A549 (cell line): ENCODE data around the gene ADM2.

ENCODE experiments used
- E2F6 ChIP-seq: IDR thresholded peaks from 2 replicates; pipeline ENCODE4 v1.6.1; 2012; ENCODE audit warnings: low read depth, borderline replicate concordance
- EP300 ChIP-seq, 2 experiments: fragments of >200 bp; sonication (Bioruptor Twin); formaldehyde crosslinking; IDR thresholded peaks; 2 replicates in 1 of 2; 3 replicates in 1 of 2; pipeline ENCODE4 v1.6.1; 2016 to 2017
- FOSL2 ChIP-seq, 2 experiments: fragments of 450-650 bp in 1 of 2; fragments of >200 bp in 1 of 2; sonication (Bioruptor Twin) in 1 of 2; formaldehyde crosslinking; IDR thresholded peaks; 2 replicates each; pipeline versions ENCODE4 v1.5.0 to v1.6.1; 2016 to 2020; ENCODE audit warnings: mild to moderate bottlenecking in 1 of 2, moderate library complexity in 1 of 2
- MAZ ChIP-seq: fragments of 150-350 bp; IDR thresholded peaks from 2 replicates; pipeline ENCODE4 v1.6.1; 2014; ENCODE audit warnings: antibody characterized with exemption, low read depth, low read length, borderline replicate concordance
- PHF8 ChIP-seq: fragments of 200-600 bp; sonication (generic); IDR thresholded peaks from 2 replicates; pipeline ENCODE4 v1.6.1; 2016; ENCODE audit warnings: low read depth, mild to moderate bottlenecking, antibody characterized with exemption, moderate library complexity, borderline replicate concordance
- POLR2A ChIP-seq: IDR thresholded peaks from 2 replicates; pipeline ENCODE4 v1.6.1; 2012; ENCODE audit warnings: mild to moderate bottlenecking, low read length
- RAD21 ChIP-seq, 2 experiments: fragments of >200 bp in 1 of 2; sonication (Bioruptor Twin) in 1 of 2; formaldehyde crosslinking in 1 of 2; IDR thresholded peaks in 1 of 2; conservative IDR thresholded peaks in 1 of 2; 2 replicates in 1 of 2; 3 replicates in 1 of 2; pipeline ENCODE4 v1.6.1; 2012 to 2018; ENCODE audit warnings: inconsistent platforms in 1 of 2
- TF ChIP-seq, protein P1 (sequence below): fragments of 450-650 bp; IDR thresholded peaks from 2 replicates; pipeline ENCODE4 v1.6.1; 2014; ENCODE audit warnings: antibody characterized with exemption
- TF ChIP-seq, protein P2 (sequence below): fragments of >200 bp; sonication (Bioruptor Twin); formaldehyde crosslinking; IDR thresholded peaks from 3 replicates; pipeline ENCODE4 v1.5.1; 2016

- TF ChIP-seq POLR2A: no peak
- TF ChIP-seq E2F6: no peak
- TF ChIP-seq, protein P1, sequence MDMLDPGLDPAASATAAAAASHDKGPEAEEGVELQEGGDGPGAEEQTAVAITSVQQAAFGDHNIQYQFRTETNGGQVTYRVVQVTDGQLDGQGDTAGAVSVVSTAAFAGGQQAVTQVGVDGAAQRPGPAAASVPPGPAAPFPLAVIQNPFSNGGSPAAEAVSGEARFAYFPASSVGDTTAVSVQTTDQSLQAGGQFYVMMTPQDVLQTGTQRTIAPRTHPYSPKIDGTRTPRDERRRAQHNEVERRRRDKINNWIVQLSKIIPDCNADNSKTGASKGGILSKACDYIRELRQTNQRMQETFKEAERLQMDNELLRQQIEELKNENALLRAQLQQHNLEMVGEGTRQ: no peak
- no peak for TF ChIP-seq EP300 (IDR thresholded peaks at IDR 0.05)
- no peak for TF ChIP-seq RAD21 (conservative IDR thresholded peaks at IDR 0.05 in 1 of 2, IDR thresholded peaks at IDR 0.05 in 1 of 2)
- TF ChIP-seq MAZ: no peak
- no peak for TF ChIP-seq FOSL2 (IDR thresholded peaks at IDR 0.05)
- no peak for TF ChIP-seq FOSL2 (CRISPR knock-in tag; IDR thresholded peaks at IDR 0.05)
- TF ChIP-seq PHF8: no peak
- TF ChIP-seq, protein P2, sequence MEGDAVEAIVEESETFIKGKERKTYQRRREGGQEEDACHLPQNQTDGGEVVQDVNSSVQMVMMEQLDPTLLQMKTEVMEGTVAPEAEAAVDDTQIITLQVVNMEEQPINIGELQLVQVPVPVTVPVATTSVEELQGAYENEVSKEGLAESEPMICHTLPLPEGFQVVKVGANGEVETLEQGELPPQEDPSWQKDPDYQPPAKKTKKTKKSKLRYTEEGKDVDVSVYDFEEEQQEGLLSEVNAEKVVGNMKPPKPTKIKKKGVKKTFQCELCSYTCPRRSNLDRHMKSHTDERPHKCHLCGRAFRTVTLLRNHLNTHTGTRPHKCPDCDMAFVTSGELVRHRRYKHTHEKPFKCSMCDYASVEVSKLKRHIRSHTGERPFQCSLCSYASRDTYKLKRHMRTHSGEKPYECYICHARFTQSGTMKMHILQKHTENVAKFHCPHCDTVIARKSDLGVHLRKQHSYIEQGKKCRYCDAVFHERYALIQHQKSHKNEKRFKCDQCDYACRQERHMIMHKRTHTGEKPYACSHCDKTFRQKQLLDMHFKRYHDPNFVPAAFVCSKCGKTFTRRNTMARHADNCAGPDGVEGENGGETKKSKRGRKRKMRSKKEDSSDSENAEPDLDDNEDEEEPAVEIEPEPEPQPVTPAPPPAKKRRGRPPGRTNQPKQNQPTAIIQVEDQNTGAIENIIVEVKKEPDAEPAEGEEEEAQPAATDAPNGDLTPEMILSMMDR: no peak
Measured at GRCh38 chr22:50463188-50463900, 18.0 kb upstream of the ADM2 start.
